Posterior cingulate gyrus (tissue), 11 donors: ENCODE data around the gene SMOC2.

Experiments used
- DNase-seq, 10 donors: peaks; one replicate each; pipeline versions ENCODE4 v3.0.0 to v3.0.0-alpha.2; 2020 to 2021; ENCODE audit warnings: mixed read lengths in 3 of 10
- intact Hi-C: fragments of 100-400 bp; cut with DNase I; formaldehyde crosslinking; loops from one replicate; pipeline ENCODE4 v1.15.1; 2023

SMOC2 gene

DNA sequence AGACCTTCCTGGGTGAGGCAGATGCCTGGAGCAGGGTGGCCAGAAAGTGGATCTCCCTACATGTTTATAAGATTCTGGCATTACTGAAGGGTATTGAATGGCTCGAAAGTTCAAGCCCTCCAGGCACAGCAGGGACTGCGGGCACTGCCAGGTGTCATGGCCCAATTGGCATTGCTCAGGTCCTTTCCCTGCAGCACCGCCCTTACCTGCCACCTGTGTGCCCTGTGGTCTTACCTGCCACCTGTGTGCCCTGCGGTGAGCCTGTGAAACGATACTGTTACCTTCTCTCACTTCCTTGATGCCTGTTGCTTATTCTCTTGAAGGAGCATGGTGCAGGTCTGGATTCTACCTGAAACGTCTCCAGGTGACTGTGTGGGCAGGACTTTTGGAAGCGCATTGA is 32.2 kb downstream of the SMOC2 start:
- intact Hi-C loops: no loop called here
- no peak for DNase-seq

DNA sequence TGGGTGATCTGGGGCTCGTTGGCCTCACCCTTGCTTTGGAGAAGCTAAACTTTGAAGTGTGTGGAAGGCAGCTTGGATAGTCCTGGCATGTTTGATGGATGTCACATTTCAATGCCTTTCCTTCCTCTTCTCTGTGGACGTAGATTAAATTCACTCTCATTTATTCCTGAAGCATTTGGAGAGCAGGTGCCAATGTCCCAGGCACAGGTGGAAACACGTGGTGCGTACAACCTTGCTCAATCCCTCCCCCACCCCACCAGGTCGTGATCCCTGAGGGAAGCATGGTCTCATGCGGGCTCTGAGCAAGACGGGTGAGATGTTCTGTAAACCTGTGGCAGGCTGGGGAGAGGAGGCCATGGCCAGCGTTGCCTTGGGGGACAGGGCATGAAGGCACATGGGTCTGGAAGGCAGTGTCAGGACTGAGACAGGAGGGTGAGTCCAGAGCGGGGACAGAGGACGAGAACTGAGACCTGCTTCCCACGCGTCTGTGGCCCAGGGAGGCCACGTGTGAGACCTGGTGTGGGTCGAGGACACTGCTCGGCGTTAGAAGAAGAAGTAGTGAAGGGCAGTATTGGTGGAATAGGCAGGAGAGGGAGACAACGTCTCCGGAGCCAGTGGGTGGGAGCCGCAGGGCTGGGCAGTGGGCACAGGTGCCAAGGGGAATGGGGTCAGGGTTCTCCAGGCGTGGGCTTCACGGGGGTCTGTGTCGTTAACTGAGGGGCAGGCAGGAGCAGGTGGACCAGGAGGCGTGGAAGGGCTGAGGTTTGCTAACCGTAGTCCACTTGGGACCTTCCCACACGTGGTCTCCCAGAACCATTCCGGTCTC is 34.4 kb downstream of the SMOC2 start:
- intact Hi-C loops: no loop called here
- peak in 1 of 10 donors; percentile 59 for DNase-seq

DNA sequence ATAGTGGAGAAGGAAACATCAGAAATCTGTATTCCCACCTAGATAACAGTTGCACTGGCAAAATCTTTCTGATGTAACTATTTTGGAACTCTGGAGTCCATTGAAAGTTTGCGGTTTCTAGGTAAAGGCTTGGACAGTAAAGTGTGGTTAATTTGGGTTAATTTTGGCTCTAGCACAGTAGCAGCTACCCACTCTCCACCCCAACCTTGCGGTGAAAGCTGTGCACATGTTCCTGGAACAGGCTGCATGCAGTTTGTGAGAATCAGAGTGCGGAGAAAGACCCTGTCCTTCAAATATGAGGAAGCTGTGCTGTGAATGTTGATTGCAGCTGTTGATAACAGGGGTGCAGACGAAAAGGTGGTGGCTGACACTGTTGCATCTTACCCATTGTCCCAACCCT is 38.4 kb downstream of the SMOC2 start:
- intact Hi-C loops: no loop called here
- no peak for DNase-seq

DNA sequence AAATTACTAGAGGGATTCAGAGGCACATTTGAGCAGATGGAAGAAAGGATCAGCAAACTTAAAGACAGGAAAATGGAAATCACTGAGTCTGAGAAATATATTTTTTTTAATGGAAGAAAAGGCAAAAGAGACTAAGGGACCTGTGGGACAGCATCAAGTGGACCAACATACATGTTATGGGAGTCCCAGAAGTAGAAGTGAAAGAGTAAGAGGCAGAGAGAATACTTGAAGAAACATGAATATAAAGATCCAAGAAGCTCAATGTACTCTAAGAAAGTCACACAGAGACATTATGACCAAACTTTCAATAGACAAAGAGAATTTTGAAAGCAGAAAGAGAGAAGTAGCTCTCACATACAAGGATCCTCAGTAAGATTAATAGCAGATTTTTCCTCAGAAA is 39.5 kb downstream of the SMOC2 start:
- intact Hi-C loops: no loop called here
- no peak for DNase-seq

GRCh38 chr6:168485818-168486217 is 44.8 kb downstream of the SMOC2 start:
- intact Hi-C loops: no loop called here
- no peak for DNase-seq

- intact Hi-C loops: no loop called here
- no peak for DNase-seq
Measured at GRCh38 chr6:168490757-168491156, 49.8 kb downstream of the SMOC2 start.

GRCh38 chr6:168493976-168494375 is 53.0 kb downstream of the SMOC2 start:
- DNase-seq: no peak
- intact Hi-C loops: no loop called here

GRCh38 chr6:168494726-168495125 is 53.7 kb downstream of the SMOC2 start:
- DNase-seq: peak in 2 of 10 donors; percentile 66 to 67
- intact Hi-C loops: no loop called here

DNA sequence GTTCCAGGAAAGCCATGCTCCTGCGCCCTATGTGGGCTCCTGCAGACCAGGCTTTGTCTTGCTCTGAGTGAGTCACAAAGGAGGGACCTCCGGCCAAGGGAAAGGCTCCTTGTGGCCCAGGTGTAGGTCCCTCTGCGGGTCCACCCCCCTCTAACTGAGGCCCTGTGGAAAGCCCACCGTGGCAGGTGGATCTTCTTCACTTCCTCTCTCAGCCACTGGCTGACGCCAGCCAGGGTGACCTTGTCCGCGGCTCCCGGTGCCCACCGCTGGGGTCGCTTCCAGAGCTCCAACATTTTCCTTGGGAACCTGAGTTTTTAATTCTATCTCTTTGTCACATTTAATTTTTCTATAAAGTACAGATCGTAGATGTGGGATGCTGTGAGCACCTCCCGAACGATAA is 54.1 kb downstream of the SMOC2 start:
- DNase-seq: peak in 2 of 10 donors; percentile 70 to 78
- intact Hi-C loops: no loop called here

GRCh38 chr6:168495636-168496035 is 54.7 kb downstream of the SMOC2 start:
- intact Hi-C loops: no loop called here
- DNase-seq: peak in 2 of 10 donors; percentile 30 to 80

- intact Hi-C loops: no loop called here
- peak in 2 of 10 donors; percentile 50 to 76 for DNase-seq
Measured at GRCh38 chr6:168496139-168496996, 55.4 kb downstream of the SMOC2 start.

DNA sequence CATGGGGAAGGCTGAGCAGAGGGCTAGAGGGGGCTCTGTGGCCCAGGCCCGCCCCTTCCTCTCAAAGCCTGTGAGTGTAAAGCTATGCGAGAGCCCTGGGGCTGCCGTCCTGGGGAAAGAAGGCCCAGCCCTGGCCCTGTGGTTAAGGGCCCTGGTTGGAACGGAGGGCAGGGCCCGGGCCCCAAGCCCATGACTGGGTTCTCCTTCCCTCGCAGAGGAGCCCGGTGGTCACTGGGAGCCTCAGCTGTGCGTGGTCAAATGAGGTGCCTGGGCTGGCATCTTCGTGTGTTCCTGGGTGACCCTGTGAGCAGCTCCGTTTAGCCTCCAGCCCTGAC is 56.0 kb downstream of the SMOC2 start:
- peak in 2 of 10 donors; percentile 55 to 69 for DNase-seq
- intact Hi-C loops: no loop called here

DNA sequence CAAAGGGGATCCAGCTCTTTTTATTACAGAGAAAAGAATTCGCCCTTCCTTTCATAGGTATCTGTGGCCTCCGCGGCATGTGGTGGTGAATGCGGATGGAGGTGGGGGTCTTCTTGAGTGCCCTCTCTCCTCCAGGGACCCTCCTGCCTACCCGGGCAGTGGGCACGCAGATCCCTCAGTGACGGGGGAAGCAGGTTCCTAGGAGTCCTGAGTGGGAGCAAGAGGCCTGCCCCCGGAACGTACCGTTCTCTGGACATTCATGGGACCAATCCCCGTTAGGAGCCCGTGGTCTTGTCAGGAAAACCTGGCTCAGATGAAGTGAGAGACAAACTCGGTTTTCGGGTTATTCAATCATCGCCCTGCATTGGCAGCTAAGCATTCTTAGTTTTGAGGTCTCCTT is 56.4 kb downstream of the SMOC2 start:
- intact Hi-C loops: no loop called here
- DNase-seq: peak in 2 of 10 donors; percentile 24 to 54

DNA sequence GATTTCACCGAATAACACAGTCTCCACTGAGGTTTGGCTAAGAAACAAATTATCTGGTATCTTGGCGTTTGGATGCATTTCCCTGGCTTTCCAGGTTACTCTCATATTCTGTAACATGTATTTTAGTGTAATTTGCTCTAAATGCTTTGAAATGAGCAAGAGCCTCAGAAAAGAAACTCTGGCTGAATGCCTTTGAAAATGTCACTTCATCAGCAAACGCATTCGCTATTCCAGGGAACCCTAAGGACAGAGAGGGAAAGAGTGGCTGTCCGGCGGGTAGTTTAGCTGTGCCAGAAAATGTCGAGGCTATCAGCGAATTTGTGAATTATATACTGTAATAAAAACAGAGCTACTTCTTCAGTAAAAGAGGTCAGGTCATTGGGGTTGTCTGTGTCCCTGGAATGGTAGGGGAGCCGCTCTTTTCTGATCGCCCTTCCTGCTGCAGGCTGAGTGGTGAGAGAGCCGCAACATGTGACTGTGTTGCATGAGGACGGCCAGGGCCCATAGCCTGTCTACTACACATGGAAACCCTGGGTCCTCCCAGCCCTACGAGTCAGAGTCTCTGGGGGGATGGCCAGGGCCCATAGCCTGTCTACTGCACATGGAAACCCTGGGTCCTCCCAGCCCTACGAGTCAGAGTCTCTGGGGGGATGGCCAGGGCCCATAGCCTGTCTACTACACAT is 57.3 kb downstream of the SMOC2 start:
- intact Hi-C loops: no loop called here
- DNase-seq: peak in 1 of 10 donors; percentile 49

- DNase-seq: peak in 2 of 10 donors; percentile 55 to 59
- intact Hi-C loops: no loop called here
Measured at GRCh38 chr6:168499045-168499650, 58.2 kb downstream of the SMOC2 start.

GRCh38 chr6:168500519-168500918 is 59.5 kb downstream of the SMOC2 start:
- DNase-seq: peak in 1 of 10 donors; percentile 57
- intact Hi-C loops: no loop called here

GRCh38 chr6:168501561-168501960 is 60.6 kb downstream of the SMOC2 start:
- DNase-seq: peak in 1 of 10 donors; percentile 49
- intact Hi-C loops: no loop called here

DNA sequence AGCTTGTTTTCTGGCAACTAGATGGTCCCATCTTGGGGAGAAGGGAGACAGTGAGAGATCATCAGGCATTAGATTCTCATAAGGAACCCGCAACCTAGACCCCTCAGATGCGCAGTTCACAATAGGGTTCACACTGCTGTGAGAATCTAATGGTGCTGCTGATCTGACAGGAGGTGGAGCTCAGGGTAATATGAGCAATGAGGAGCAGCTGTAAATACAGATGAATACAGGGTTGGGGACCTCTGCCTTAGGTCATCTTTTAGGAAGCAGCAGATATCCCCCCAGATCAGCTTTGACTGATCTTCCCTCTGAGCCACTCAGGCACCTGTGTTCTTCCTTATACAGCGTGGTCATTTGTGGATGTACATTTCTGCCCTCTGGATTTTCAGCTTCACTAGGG is 63.4 kb downstream of the SMOC2 start:
- DNase-seq: no peak
- intact Hi-C loops: no loop called here

- DNase-seq: no peak
- intact Hi-C loops: no loop called here
Measured at GRCh38 chr6:168506460-168506859, 65.5 kb downstream of the SMOC2 start.

DNA sequence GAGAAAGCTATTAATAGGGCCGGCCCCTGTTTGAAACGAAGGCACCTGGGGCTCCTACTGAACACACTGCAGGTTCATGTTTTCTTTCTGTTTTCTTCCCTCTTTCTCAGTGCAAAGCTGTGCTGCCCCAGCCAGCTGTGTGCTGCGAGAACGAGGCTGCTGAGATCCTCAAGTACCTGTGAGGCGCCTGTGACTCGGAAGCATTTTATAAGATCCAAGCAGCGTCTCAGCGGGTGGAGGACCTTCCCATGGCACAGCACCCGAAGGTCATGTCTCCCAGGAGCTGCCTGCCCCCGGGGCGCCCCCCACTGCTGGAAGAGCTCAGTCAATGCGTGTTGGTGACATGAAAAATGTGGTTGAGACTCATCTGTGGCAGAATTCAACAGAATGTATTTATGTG is 66.3 kb downstream of the SMOC2 start:
- DNase-seq: peak in 1 of 10 donors; percentile 76
- intact Hi-C loops: no loop called here

DNA sequence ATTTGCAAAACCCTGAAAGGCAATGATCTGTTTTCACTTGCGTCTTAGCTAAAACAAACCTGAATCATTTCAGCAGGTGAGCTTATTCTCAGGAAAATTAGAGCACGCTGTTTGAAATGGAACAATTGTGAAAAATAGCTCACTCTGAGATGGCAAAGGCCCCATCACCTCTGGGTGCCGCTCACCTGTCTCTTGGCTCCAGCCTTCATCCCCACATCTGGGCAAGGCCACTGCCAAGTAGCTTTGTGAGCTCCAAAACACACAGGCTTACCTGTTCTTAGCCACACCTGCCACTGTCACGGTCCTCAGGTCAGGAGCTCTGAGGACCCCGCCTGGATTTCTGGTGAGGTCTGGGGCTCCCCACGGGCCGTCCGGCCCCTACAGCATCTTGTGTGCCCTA is 66.7 kb downstream of the SMOC2 start:
- intact Hi-C loops: no loop called here
- peak in 1 of 10 donors; percentile 38 for DNase-seq
